ENCODE data around the gene CHRM2. TPM values are rescaled to one million over a fixed set of nuclear protein-coding genes. Genes with fewer than 3 reads are reported as not detected.
"Not testable (repeated sequence)": the region's sequence is repeated elsewhere in the genome, so short reads cannot be mapped to it uniquely, and the experiment has no call there.

The CHRM2 gene
- total RNA-seq, result not detected

DNA sequence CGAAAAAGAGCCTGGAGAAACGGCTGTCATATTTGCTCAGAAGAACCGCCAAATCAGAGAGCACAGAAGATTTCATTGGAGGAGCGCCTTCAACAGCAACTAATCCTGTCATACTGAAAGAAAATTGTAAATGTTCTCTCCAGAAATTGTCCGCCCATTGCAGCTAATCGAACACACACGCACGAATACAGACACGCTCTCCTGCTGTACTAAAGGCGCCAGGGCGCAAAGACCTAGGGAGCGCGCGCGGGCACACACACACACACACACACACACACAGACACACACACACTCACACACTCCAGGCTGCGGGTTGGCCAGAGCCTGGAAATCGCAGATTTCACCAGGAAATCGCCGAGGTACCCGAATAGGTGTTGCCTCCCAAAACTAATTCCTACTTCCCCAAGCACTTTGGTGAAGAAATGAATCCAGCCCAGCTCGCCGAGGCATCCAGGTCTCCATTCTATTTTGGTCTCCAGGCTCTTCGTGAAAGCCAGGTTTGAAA lies at the start of gene CHRM2:
CHRM2 (plus strand) TSS at position 157 of the 505 bp plus-strand sequence. CDS start 146,214 bp downstream, outside the sequence.
- Mint-ChIP-seq H3K36me3 (no peaks in the 10 kb centered on the region), H3K27ac (no peak within 1 kb of the TSS), H3K4me3 (no peak within 1 kb of the TSS), H3K4me1 (no peaks in the 10 kb centered on the region), H3K27me3 (peaks cover 34% of the 10 kb centered on the region), H3K9me3 (no peaks in the 10 kb centered on the region)
- ATAC-seq (ENCODE audit: low read depth) (no peak), DNase-seq (no peak)
- POLR2A ChIA-PET, result no interaction called here

DNA sequence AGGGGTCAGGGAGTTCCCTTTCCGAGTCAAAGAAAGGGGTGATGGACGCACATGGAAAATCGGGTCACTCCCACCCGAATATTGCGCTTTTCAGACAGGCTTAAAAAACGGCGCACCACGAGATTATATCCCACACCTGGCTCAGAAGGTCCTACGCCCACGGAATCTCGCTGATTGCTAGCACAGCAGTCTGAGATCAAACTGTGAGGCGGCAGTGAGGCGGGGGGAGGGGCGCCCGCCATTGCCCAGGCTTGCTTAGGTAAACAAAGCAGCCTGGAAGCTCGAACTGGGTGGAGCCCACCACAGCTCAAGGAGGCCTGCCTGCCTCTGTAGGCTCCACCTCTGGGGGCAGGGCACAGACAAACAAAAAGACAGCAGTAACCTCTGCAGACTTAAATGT lies 37.1 kb upstream of the CHRM2 start:
- H3K27ac Mint-ChIP-seq; H3K36me3 Mint-ChIP-seq; H3K9me3 Mint-ChIP-seq; H3K4me3 Mint-ChIP-seq; H3K4me1 Mint-ChIP-seq; ATAC-seq (ENCODE audit: low read depth); H3K27me3 Mint-ChIP-seq; DNase-seq; POLR2A ChIA-PET: not testable (repeated sequence)

DNA sequence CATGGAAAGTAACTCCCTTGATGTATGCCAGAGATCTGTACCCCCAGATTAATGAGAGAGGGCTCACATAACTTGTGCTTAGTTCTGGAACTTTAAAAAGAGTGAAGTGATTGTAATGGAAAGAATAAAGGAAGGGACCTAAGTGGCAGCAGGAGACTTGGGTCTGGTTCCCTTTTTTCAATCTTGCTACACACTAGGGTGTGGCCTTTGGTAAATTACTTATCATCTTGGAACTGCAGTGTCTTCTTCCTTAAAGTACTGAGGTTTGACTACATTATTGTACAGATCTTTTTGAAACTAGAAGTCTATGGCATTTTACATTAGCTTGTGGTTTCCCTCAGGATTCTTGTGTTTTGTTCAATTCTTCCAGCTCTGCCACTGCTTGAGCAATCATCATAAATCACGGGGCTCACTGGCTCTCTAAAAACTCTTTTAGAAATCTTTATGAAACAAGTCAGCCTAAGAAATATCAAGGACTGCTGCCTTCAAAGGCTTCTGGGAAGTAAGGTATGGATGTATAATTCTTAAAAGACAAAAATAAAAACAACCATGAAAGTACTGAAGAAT lies 22.5 kb upstream of the CHRM2 start:
- no peaks in the 10 kb centered on the region for H3K27me3 Mint-ChIP-seq
- H3K4me1 Mint-ChIP-seq, result no peaks in the 10 kb centered on the region
- no peaks in the 10 kb centered on the region for H3K9me3 Mint-ChIP-seq
- no peaks in the 10 kb centered on the region for H3K36me3 Mint-ChIP-seq
- DNase-seq (no peak), ATAC-seq (ENCODE audit: low read depth) (no peak)
- no peak overlapping the region for H3K27ac Mint-ChIP-seq
- no peak overlapping the region for H3K4me3 Mint-ChIP-seq
- POLR2A ChIA-PET, result no interaction called here

DNA sequence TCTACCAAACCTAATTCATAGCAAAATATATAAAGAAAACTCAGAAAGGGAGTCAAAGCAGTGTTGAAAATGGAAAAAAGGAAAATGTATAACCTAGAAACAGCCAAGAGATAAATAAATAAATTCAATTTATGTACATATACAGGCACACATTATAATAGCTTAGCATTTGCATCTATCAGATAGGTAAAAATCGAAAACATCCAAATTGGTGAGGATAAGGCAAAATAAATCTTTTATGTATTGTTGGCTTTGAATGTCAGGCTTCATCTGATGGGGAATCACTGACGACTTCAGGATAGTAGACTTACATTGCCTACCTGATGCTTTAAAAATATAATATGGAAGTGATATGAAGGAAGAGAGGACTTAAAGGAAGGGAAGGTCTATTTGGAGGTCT lies 20.6 kb upstream of the CHRM2 start:
- H3K4me1 Mint-ChIP-seq, result no peaks in the 10 kb centered on the region
- DNase-seq, result no peak
- H3K9me3 Mint-ChIP-seq, result peaks cover 2% of the 10 kb centered on the region
- POLR2A ChIA-PET, result no interaction called here
- H3K36me3 Mint-ChIP-seq, result no peaks in the 10 kb centered on the region
- H3K4me3 Mint-ChIP-seq, result no peak overlapping the region
- H3K27me3 Mint-ChIP-seq, result no peaks in the 10 kb centered on the region
- no peak overlapping the region for H3K27ac Mint-ChIP-seq
- ATAC-seq (ENCODE audit: low read depth), result no peak

DNA sequence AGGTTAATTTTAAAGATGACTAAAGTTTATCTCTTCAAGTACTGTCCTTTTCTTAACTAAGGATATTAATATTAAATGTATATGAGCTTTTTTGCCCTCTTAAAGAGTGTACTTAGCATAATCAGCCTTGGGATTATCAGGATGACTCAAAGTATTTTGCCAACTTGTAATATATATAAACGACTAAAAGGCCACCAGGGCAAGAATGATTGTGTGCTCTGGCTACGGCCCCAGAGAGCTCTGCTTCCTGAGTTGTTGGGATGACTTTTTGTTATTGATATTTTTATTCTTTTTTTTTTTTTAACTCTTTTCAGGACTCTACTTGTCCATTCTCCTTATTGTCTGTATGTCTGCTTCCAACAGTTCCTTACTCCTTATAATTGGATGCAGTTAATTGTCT lies 14.8 kb upstream of the CHRM2 start:
- Mint-ChIP-seq H3K4me1 (no peaks in the 10 kb centered on the region), H3K27ac (no peak overlapping the region), H3K9me3 (peaks cover 6% of the 10 kb centered on the region), H3K27me3 (no peaks in the 10 kb centered on the region), H3K36me3 (no peaks in the 10 kb centered on the region), H3K4me3 (no peak overlapping the region)
- DNase-seq, result no peak
- POLR2A ChIA-PET, result no interaction called here
- no peak for ATAC-seq (ENCODE audit: low read depth)

DNA sequence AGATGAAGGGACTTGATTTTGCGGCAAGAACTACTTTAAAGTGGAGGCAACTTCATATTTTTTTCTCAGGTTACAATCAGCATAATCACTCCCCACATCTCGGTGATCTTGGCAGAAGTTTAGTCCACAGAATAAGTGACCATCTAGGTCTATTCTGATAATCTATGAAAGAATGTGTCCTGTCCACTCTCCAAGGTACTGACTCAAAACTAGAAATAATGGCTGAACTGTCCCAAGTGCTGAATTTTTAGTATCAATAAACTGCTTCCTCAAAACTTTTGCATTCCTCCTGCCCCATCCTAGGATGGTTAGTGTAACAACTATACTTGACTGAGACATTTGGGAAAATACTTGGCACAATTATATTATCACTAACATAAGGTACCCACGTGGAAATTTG lies 10.9 kb upstream of the CHRM2 start:
- no peaks in the 10 kb centered on the region for H3K27me3 Mint-ChIP-seq
- no peak overlapping the region for H3K4me3 Mint-ChIP-seq
- POLR2A ChIA-PET, result no interaction called here
- H3K4me1 Mint-ChIP-seq, result no peaks in the 10 kb centered on the region
- ATAC-seq (ENCODE audit: low read depth) (no peak), DNase-seq (no peak)
- H3K36me3 Mint-ChIP-seq, result no peaks in the 10 kb centered on the region
- peaks cover 4% of the 10 kb centered on the region for H3K9me3 Mint-ChIP-seq
- no peak overlapping the region for H3K27ac Mint-ChIP-seq

DNA sequence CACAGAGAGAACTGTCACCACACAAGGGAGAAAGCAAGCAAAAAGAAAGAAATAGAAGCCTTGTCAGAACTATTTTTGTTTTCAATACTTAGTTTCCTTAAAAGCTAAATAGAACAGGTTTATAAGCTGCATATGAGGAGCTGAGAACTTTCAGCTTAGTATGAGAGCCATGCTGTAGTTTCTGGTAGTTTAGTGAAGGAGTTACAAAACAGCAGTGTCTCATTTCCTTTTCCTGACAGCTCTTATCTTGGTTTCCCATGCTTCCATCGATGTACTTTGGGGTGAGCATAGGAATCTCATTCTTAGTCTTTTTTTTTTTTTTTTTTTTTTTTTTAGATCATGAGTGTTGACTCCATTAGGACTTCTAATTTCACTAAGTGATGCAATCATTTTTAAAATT lies 8.6 kb upstream of the CHRM2 start:
- POLR2A ChIA-PET, result no interaction called here
- ATAC-seq (ENCODE audit: low read depth) (no peak), DNase-seq (no peak)
- no peak overlapping the region for H3K27ac Mint-ChIP-seq
- no peaks in the 10 kb centered on the region for H3K4me1 Mint-ChIP-seq
- H3K36me3 Mint-ChIP-seq, result no peaks in the 10 kb centered on the region
- H3K9me3 Mint-ChIP-seq, result peaks cover 3% of the 10 kb centered on the region
- no peaks in the 10 kb centered on the region for H3K27me3 Mint-ChIP-seq
- no peak overlapping the region for H3K4me3 Mint-ChIP-seq

DNA sequence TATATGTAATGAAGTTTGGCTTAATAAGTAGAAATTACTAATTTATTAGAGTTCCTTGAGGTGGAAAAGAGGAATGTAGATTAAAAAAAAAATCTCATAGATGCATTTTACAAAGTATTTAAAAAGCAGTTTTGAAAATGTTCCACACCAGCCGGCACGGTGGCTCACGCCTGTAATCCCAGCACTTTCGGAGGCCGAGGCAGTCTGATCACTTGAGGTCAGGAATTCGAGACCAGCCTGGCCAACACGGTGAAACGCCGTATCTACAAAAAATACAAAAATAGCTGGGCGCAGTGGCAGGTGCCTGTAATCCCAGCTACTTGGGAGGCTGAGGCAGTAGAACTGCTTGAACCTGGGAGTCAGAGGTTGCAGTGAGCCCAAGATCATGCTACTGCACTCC lies 3.2 kb upstream of the CHRM2 start:
- H3K4me1 Mint-ChIP-seq, result no peaks in the 10 kb centered on the region
- H3K4me3 Mint-ChIP-seq, result no peak overlapping the region
- no peaks in the 10 kb centered on the region for H3K36me3 Mint-ChIP-seq
- DNase-seq (no peak), ATAC-seq (ENCODE audit: low read depth) (no peak)
- H3K27me3 Mint-ChIP-seq, result peaks cover 17% of the 10 kb centered on the region
- no peaks in the 10 kb centered on the region for H3K9me3 Mint-ChIP-seq
- H3K27ac Mint-ChIP-seq, result no peak overlapping the region
- POLR2A ChIA-PET, result no interaction called here

DNA sequence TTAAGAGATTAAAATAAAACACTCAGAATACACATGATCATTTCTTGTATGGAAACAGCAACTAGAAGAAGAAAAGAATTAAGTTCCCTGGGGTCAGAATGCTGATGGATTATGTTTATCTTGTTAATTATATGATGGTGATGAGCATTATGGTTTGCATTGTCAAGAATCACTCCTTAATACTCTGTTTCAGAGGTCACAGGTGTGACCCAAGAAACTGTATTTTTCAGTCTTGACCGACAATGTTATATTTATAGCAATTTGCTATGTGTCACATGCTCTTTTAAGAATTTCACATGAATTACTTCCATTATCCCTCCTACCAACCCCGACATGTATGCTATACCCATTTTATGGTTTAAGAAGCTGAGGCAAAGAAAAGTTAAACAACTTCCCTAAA lies 2.7 kb upstream of the CHRM2 start:
- Mint-ChIP-seq H3K9me3 (no peaks in the 10 kb centered on the region), H3K27ac (no peak overlapping the region), H3K4me1 (no peaks in the 10 kb centered on the region), H3K27me3 (peaks cover 23% of the 10 kb centered on the region), H3K36me3 (no peaks in the 10 kb centered on the region), H3K4me3 (no peak overlapping the region)
- DNase-seq (no peak), ATAC-seq (ENCODE audit: low read depth) (no peak)
- POLR2A ChIA-PET, result no interaction called here

DNA sequence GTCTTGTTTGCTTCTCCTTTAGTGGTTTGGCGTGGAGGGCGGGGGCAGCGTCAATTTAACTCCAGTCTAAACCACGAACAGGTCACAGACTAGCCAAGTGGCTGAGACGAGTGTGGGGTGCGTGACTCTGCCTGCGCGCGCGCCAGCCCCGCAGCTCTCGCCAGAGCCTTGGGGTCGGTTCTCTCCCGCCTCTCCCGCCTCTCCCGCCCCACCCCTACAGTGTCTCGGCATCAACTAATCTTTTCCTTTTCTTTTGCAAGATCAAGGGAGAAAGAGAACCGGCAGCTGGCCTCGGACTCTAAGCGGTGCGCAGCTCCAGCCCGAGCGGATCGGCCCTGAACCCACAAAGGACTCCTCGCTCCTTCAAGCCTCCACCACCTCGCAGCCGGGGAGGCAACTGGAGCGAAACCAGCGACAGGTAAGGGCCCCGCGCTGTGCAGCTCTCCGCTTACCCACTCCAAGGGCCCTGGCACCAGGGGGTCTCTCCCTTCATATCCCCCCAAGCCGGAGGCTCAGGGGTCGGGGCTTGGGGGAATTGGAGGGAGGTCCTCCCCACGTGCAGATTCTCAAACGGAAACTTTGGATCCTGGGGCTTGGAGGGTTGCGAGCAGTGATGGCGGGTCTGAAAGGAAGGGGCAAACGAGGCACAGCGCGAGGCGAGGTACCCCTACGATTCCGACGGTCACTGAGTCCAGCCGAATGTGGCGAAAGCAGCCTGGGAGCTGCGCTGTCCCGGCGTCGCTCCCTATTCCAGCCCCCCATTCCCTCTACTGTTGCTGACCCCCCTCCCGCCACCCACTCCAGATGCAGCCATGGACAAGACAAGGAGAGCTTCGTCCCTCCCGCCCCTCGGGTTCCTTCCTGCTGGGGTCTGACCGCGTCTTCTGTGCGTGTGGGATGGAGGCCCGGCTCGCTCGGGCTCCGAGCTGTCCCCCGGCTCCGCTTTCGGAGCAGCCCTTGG lies 829 bp downstream of the CHRM2 start:
- Mint-ChIP-seq H3K27ac (no peak overlapping the region), H3K27me3 (peaks cover 34% of the 10 kb centered on the region), H3K9me3 (no peaks in the 10 kb centered on the region), H3K4me3 (no peak overlapping the region), H3K4me1 (no peaks in the 10 kb centered on the region), H3K36me3 (no peaks in the 10 kb centered on the region)
- ATAC-seq (ENCODE audit: low read depth) (no peak), DNase-seq (no peak)
- POLR2A ChIA-PET, result no interaction called here

DNA sequence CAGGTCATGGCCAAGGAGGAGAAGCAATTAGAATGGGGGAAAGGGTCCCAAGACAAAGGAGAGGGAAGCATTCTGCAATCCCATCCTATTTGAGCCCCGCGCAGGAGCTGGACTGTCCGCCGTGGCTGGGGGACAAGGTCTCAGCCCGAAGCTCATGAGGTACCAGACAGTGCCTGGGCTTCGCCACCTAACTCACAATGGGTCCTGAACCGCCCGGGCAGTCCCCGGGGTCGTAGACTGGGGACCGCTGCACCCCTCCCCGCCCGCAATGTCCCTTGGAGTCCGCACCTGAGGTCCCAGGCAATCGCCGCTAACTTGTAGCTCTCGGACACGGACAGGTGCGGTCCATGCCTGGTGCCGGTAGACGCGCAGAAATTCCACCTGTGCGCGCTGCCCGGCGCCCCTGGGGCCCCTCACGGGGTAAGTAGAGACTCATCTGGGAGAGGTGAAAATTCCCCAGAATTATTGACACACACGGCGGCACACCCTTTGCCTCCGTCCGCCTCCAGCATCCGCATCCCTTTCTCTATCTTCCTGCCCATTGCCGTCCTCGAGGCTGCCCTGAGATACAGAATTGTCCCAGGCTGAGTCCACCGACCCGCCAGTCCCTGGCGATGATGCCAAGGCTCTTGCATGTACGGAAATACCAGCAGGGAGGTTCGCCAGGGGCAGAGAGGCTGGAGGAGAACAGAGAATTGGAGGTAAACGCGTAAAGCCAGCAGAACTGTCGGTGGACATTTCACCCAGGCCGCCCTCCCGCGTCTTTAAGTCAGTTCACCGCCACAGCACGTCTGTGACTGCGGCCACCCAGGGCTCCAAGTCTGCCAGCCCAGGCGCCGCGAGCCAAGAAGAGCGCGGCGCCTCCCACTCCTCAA lies 1.8 kb downstream of the CHRM2 start:
- Mint-ChIP-seq H3K27me3 (peaks cover 34% of the 10 kb centered on the region), H3K4me1 (no peaks in the 10 kb centered on the region), H3K36me3 (no peaks in the 10 kb centered on the region), H3K4me3 (no peak overlapping the region), H3K9me3 (no peaks in the 10 kb centered on the region), H3K27ac (no peak overlapping the region)
- POLR2A ChIA-PET, result no interaction called here
- ATAC-seq (ENCODE audit: low read depth) (no peak), DNase-seq (no peak)

DNA sequence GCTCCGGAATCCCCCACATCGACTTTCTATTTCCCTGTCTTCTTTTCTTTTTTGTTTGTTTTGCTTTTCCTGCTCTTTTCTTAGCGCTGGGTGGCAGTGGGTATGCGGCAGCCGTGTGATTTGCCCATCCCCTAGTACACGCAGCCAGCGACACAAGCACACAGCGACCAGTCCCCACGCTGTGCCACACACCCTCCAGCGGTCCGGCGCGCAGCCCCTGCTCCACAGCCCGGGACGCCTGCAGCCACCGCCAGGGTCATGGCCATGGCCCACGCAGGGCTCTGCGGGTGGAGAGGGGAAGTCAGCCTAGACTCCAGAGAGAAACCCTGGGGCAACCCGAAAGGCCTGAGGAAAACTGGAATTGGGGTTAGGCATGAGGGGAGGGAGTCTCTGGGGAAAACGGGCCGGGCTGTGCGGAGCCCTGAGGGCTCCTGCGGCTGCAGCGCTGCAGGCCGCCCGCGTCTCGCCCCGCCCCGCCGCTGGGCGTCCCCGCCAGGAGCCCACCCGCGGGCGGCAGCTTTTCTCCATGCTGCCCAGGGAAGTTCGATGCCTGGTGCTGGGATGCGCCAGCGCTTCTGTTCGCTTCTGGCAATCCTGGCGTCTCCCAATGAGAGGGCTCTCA lies 2.5 kb downstream of the CHRM2 start:
- H3K36me3 Mint-ChIP-seq, result no peaks in the 10 kb centered on the region
- no peak for ATAC-seq (ENCODE audit: low read depth)

DNA sequence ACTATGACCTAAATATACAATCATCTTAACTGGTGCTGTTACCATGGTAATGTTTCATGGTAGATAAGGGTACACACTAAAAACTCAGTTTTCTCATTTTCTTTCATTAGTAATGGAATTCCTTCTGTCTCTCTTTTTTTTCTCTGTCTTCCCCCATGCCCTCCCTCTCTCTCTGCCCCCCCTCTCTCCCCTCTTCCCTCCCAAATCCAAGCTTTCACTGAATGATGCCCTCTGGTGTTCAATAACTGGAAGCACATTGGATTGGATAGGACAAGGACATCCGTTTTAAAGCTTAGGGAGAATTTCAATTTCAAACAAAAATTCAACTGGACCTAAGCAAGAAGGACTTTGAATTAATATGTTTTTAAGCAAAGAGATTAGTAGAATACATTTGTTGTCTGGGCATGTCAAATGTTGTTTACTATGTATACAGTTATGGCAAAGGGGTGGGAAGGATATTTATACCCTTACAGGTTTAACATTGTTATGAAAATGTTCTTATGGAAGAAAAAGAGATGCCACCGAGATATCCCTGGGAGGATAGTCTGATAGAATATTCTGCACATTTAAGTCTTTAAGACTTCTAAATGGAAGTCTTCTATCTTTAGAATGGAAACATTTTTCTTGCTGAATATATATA lies 6.1 kb downstream of the CHRM2 start:
- H3K4me1 Mint-ChIP-seq, result no peaks in the 10 kb centered on the region
- H3K4me3 Mint-ChIP-seq, result no peak overlapping the region
- DNase-seq, result no peak
- H3K27me3 Mint-ChIP-seq, result peaks cover 19% of the 10 kb centered on the region
- POLR2A ChIA-PET, result no interaction called here
- H3K27ac Mint-ChIP-seq, result no peak overlapping the region
- ATAC-seq (ENCODE audit: low read depth), result no peak
- no peaks in the 10 kb centered on the region for H3K36me3 Mint-ChIP-seq
- no peaks in the 10 kb centered on the region for H3K9me3 Mint-ChIP-seq

More for the DNA sequence above, 2.5 kb downstream of the CHRM2 start:
- POLR2A ChIA-PET, result no interaction called here
- H3K4me3 Mint-ChIP-seq, result no peak overlapping the region
- H3K27me3 Mint-ChIP-seq, result peaks cover 34% of the 10 kb centered on the region
- no peak for DNase-seq
- no peak overlapping the region for H3K27ac Mint-ChIP-seq
- no peaks in the 10 kb centered on the region for H3K4me1 Mint-ChIP-seq
- H3K9me3 Mint-ChIP-seq, result no peaks in the 10 kb centered on the region
